ENCODE measurements around the gene NUMB.

The NUMB gene

DNA sequence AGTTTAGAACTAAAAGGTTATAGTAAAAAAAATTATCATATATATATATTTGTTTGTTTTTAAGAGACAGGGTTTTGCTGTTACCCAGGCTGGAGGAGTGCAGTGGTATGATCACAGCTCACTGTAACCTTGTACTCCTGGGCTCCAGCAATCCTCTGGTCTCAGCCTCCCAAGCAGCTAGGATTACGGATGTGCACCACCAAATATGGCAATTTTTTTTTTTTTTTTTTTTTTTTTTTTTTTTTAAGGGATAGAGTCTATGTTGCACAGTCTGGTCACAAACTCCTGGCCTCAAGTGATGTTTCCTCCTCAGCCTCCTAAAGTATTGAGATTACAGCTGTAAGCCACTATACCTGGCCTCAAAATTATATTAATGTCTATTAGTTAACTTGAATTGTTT is 172.4 kb downstream of the NUMB start:
- DNase-seq = no peak

DNA sequence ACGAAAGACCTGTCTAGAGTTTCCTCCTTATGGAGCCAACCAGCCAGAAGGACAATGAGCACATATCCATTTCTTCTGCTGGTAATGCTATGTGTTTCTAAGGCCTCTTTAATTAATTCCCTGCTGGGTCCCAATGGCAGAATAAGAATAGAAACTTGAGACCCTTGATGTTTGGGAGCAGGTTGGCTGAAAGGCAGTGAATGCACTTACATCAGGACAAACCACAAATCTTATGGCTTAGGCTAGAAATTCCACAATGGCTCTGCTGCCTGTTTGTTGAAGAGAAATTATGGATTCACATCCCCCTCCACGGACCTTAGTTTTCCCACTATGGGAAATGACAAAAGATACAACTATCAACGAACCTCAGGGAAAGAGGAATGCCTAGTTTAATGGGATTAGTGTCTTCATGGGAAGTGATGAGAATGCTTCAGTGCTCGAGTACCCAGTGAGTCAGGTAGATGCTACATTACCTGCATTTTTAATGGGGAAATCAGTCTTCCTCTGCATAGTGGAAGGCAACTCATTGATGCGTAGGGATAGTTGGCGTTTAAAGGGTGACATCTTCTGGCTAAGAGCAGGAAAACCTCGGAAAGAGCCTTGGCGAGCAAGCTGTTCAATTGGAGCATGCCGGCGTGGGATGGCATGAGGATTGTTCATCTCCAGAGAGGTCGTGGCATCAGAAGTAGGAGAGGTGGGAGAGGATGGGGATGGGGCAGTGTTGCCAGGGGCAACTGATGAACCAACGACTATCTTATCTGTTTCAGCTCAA is 174.6 kb downstream of the NUMB start:
- no peak for DNase-seq

DNA sequence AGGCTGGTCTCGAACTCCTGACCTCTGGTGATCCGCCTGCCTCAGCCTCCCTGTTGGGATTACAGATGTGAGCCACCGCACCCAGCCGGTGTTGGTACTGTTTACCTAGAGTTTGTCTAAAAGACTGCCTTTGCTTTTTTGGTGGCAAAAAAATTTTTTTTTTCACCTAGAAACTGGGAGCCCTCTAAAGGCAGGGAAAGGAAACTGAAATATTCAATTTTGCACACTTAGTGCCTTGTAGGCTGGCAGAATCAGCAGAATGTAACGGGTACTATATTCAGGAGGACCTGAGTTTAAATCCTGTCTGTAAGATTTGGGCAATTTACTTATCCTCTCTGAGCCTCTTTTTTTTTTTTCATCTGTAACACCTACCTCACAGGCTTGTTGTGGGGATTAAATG is 177.4 kb downstream of the NUMB start:
- no peak for DNase-seq

DNA sequence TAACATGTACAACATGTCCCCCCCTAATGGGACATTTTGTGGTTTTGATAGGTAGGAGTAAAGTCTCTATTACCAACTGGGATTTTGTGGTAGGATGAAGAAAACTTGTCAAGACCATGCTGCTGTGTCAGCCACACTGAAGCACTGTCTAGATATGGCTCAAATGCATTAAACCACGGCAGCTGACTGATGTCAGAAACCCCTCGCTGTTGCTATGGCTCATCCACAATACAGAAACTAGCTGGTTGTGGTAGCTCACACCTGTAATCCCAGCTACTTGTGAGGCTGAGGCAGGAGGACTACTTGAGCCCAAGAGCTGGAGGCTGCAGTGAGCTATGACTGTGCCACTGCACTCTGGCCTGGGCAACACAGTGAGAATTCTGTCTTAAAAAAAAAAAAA is 181.0 kb downstream of the NUMB start:
- no peak for DNase-seq

DNA sequence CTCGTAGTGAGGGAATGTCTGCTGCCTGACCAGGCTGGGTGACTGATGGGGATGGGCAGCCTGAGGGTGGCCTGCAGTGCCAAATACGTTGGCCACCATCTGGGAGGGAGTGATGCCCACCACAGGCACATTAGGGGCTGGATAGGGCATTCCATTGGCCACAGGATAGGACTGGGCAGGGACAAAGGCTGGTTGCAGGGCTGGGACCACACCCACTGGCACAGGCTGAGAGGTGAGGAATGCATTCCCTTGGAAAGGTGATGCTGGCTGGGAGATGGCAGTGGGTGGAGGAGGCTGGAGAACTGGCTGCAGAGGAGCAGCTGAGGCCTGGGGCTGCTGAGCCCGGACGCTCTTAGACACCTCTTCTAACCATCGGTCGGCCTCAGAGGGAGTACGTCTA is 181.5 kb downstream of the NUMB start:
- no peak for DNase-seq

DNA sequence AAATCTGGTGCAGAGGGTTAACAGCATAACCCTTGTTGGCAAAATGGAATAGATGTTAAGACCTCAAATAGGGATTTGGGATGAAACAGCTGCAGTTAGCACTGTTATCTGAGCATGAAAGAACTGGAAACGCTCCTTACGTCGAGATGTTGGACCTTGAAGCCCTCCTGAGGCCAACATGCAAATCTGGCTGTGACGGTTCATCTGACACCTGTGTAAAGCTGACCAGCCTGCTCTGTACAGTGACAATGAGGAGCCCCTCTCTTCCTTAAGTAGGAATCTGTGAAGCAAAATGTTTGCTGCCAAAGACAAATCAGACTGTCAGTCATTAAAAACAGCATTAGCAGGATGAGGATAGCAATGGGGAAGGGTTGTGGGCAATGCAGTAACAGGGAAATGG is 184.5 kb downstream of the NUMB start:
- DNase-seq = no peak

DNA sequence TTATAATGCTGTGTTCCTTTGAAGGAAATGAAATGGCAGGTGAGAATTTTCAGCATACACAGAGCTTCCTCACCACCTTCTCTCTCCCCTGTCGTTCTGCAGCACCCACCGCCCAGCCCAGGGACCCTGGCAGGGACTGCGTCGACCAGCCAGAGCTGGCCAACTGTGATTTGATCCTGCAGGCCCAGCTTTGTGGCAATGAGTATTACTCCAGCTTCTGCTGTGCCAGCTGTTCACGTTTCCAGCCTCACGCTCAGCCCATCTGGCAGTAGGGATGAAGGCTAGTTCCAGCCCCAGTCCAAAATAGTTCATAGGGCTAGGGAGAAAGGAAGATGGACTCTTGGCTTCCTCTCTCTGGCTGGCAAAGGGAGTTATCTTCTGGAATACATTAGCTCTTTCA is 186.0 kb downstream of the NUMB start:
- no peak for DNase-seq

DNA sequence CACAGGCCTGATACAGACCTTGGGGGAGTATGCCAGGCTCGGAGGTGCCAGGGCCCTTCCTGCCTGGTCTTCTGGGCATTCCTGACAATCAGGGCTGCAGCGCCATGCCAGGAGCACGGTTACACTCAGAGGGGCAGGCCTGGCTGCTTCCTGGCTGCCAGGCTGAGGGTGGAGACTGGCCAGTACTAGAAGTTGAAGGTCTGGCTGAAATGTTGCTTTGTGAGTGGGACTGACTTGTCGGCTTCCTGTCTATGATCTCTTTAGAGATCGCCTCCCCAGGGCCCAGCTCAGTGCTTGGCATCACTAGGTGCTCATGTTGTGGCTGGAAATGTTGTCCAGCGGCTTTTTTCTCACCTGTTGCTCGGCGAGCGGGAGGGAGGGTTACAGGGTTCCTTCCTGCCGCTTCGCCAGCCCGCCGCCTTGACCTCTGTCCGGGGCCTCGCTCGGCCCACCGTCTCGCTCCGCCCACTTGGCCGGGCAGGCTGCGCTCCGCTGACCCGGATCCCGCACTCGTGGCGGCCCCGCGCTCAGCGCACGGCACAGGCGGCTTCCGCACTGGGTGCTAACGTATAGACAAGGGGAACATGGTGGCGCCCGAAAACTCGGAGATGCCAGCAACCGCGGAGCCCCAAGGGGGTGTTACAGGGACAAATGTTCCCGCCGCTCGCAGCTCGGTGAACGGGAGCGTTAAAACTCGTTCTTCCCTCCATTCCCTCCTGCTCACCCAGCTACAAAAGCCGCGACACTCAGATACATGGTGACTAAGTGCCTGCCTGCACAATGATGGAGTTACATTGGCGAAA is 188.4 kb downstream of the NUMB start:
- DNase-seq = no peak

DNA sequence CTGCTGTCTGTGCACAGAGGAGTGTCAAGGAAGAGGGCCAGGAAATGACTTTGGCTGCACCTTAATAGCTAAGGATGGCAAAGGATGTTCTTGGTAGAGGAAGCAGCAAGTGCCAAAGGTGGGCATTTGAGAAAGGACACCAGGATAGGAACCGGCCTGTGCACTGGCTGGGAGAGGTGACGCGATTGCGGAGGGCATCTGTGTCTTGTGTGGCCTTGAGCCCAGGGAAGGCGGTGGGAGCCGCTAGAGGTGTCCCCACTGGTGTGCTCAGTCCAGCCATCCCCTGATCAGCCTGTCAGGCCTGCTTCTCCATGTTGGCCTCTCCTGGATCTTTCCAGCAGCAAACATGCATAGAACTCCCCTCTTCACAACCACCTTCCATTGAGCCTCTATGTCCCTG is 190.9 kb downstream of the NUMB start:
- no peak for DNase-seq

DNA sequence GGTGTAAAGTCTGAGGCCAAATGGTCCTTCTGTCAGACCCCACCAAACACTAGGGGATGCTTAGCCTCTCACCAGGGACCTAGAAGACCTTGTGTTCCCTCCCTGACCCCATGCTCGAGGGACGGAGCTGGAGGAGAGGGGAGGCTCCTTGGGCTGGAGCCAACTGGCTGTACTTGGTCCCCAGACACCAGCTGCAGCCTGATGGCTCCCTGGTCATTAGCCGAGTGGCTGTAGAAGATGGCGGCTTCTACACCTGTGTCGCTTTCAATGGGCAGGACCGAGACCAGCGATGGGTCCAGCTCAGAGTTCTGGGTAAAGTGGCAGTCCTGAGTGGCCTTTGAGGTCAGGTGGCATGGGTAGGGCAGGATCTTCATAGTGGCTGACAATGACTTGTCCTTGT is 192.0 kb downstream of the NUMB start:
- no peak for DNase-seq

DNA sequence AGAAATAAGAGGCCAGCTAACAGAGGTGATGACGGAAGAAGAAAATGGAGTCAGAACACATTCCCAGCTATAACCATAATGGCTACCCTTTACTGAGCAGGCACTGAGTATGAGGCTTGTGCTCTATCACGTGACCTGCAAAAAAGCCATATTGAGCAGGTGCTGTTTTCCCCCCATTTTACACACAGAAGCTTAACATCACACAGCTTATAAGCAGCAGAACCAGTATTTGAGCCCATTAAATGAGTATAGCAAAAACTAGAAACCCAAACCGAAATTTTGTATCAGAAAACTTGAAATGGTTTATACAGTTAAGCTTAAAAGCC is 192.7 kb downstream of the NUMB start:
- no peak for DNase-seq

DNA sequence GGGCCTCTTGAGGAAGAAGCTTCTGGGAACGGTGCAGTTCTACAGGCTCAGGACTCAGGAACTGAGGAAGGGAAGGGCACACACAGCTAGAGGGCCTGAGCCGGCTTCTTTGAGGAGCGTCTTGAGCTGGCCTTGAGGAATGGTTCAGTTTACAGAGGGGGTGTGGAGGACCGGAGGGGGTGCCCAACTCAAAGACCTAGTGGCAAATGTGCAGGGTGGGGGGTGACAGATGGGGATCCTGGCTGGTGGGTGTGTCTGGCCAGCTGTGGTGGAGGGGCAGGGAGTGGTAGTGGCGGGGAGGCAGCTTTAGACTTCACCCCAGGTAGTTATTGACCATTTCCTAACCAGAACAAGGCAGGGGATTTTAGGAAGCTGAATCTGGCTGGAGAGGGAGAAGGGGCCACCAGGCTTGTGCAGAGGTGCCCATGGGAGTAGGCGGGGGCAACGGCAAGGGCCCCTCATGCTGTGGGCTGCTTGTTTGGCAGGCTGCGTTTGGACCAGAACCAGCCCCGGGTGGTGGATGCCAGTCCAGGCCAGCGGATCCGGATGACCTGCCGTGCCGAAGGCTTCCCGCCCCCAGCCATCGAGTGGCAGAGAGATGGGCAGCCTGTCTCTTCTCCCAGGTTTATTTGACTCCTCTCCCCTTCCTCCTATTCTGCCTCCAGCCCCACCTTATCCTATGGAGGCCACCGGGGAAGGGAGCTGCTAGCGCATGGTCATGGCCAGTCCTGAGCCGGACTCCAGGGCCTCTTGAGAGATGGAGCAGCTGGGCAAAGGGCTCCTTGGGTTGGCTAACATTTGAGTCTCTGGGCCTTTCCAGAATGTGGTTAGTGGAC is 193.2 kb downstream of the NUMB start:
- no peak for DNase-seq

DNA sequence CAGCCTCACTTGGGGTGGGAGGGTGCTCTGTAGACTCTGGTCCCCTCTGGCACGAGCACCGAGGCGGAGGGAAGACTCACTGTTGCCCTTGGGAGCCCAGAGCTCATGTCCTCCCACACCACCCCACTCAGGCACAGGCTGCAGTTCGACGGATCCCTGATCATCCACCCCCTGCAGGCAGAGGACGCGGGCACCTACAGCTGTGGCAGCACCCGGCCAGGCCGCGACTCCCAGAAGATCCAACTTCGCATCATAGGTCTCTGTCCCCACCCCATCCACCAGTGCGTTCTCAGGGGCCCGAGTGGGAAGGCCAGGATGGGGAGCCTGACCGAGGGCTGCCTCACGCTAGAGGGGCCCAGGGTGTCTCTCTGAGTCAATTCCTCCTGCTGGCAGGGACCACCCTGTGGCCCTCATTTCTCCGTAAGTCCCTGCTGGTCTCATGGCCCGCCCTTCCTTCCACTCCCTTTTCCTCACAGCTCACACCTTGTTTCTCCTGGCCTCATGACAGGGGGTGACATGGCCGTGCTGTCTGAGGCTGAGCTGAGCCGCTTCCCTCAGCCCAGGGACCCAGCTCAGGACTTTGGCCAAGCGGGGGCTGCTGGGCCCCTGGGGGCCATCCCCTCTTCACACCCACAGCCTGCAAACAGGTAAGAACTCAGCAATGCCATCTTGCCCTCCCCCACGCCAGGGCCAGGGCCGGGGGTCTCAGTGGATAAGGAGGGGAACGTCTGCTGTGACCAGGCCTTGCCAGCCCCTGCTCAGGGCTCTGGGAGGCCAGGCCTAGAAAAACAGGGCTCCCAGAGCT is 194.1 kb downstream of the NUMB start:
- no peak for DNase-seq

DNA sequence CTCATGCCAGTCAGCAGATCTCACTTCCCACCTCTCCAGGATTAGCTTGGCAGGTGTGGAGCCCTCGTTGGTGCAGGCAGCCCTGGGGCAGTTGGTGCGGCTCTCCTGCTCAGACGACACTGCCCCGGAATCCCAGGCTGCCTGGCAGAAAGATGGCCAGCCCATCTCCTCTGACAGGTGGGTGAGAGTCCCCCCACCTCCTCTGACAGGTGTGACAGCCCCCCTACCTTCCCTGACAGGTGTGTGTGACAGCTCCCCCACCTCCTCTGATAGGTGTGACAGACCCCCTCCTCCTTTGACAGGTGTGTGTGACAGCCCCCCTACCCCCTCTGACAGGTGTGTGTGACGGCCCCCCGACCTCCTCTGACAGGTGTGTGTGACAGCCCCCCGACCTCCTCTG is 194.7 kb downstream of the NUMB start:
- DNase-seq = no peak

DNA sequence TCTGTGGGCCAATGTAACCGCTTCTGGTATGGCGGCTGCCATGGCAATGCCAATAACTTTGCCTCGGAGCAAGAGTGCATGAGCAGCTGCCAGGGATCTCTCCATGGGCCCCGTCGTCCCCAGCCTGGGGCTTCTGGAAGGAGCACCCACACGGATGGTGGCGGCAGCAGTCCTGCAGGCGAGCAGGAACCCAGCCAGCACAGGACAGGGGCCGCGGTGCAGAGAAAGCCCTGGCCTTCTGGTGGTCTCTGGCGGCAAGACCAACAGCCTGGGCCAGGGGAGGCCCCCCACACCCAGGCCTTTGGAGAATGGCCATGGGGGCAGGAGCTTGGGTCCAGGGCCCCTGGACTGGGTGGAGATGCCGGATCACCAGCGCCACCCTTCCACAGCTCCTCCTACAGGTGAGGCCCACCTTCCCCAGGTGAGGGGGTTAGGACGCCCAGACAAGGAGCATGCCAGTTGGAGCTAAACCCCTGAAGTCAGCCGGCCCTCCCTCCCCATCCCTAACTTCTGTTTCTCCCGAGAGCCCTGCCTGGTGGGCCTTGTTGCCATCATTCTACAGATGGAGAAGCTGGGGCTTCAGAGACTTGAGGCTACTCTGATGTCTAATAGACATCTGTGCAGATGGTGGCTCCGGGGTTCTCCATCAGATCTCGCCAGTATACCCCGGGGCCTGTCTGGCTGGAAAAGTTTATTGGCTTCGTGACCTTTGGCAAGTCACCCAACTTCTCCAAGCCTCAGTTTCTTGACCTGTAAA is 195.7 kb downstream of the NUMB start:
- no peak for DNase-seq

DNA sequence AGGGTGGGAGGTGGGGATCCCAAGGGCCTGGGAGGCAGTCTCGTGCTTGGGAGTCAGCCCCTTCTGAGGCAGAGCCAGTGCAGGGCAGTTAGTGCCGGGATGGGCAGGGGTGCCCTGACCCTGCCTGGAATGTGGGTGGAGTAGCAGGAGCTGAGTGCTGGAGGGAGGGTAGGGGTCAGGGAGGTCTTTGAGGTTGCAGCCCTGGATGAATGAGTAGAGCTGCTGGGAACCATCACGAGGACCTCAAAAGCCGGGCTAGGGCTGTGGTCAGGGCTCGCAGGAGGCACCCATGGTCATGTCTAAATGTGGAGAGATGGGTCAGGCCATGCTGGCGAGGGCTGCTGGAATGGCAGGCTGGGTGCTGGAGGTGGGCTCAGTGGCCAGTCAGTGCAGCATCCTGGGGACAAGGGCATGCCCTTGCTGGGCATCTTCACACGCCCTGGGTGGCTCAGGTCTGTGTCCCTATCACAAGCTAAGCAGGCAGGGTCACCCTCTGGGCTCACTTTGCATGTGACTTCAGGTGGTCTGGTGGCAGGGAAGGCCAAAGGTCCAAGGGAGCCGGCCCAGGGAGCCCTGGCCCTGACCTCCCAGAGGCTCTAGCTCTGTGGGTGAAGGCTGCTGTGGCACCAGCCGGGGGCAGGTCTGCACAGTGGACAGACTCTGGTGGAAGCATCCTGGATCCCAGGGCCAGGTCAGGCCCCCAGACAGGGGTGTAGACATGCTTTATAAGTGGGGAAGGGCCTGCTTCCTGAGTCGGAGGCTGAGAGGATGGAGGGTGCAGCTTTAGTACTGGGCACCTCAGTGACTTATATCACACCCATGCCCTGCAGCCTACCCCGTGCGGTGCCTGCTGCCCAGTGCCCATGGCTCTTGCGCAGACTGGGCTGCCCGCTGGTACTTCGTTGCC is 196.6 kb downstream of the NUMB start:
- DNase-seq = no peak

DNA sequence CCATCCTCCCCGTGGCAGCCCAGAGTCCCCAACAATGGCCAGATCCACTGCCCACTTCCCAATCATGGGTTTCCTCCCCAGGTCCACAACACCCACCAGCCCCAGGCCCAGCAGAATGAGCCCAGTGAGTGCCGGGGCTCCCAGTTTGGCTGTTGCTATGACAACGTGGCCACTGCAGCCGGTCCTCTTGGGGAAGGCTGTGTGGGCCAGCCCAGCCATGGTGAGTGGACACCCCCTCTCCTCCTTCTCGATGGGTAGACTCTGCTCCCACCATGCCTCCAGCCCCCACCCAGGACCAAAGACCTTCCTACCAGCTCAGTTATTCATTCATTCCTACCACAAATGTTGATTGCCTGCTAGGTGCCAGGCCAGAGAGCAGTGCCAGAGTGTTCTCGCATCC is 197.3 kb downstream of the NUMB start:
- DNase-seq = no peak

DNA sequence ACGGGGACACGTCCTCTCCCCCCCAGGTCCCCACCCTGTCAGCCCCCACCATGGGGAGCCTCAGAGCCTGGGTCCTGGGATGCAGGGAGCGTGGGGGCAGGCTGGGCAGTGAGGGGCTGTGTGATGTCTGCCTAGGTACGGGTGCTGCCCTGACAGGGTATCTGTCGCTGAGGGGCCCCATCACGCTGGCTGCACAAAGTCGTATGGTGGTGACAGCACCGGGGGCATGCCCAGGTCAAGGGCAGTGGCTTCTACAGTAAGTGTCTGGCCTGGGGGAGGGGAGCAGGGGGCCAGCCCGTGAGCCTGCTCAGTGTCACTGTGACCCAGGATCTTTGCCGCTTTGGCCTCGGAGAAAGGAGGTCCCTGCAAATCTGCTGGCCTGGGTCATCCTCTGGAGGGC is 197.8 kb downstream of the NUMB start:
- DNase-seq = no peak

DNA sequence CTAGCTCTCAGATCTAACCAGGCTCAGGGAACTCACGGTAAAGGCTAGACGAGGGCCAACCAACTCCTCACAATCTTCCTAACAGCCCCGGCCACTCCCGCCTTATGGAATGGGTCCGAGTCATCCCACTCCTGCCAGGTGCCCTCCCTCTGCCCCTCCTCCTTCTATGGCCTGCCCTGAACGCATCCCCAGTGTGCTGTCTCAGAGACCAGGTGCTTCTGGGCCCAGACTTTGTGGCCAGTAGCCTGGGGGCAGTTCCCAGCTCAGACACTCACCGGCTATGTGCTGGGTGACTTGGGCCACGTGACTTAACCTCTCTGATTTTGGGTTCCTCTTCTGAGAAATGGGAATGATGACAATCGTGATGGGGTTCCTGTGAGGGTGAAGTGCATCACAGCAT is 198.5 kb downstream of the NUMB start:
- DNase-seq = no peak

DNA sequence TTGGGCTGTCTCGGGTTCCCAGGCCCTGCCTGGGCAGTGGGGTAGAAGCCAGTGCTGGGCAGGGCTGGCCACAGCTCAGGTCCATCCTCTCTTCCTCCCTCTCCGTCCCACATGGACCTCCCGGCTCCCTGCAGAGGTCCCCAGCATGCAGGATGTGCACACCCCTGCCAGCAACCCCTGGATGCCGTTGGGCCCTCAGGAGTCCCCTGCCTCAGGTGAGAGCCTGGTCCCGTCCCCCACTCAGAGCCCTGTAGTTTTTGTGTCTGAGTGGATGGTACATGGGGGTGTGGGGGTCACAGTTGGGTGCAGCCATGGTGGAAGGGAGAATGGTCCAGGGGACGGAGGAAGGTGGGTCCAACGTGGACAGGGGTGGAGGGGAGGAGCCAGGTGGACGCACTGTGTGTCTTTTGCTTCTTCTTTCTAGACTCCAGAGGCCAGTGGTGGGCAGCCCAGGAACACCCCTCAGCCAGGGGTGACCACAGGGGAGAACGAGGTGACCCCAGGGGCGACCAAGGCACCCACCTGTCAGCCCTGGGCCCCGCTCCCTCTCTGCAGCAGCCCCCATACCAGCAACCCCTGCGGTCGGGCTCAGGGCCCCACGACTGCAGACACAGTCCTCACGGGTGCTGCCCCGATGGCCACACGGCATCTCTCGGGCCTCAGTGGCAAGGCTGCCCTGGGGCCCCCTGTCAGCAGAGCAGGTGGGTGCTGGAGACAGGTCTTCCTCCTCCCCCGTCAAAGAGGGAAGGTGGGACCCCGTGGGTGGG is 199.3 kb downstream of the NUMB start:
- no peak for DNase-seq

Data from activated CD8-positive, alpha-beta memory T cell treated with anti-CD3 and anti-CD28 coated beads, Interleukin-2, amount 50 U/mL, for 4 hours (primary cell).